Epidermal melanocyte (primary cell): ENCODE results near the gene RABEP2.
"Not testable (repeated sequence)": the region's sequence is repeated elsewhere in the genome, so short reads cannot be mapped to it uniquely, and the experiment has no call there.

Source experiments
- DNase-seq: peaks from one replicate; pipeline ENCODE4 v3.0.0; 2011; ENCODE audit warnings: low spot score; ENCODE audit not compliant: insufficient read length

RABEP2 gene

GRCh38 chr16:28904828-28905227, 20.2 kb downstream of the RABEP2 start:
- DNase-seq, result no peak

- DNase-seq, result no peak
These were observed 20.7 kb downstream of the RABEP2 start for GRCh38 chr16:28904363-28904762.

- no peak for DNase-seq
These were observed 21.5 kb downstream of the RABEP2 start for GRCh38 chr16:28903344-28904042.

- DNase-seq, result no peak
These were observed 22.1 kb downstream of the RABEP2 start for GRCh38 chr16:28902909-28903308.

GRCh38 chr16:28901862-28902261, 23.2 kb downstream of the RABEP2 start:
- no peak for DNase-seq

GRCh38 chr16:28900601-28901000, 24.4 kb downstream of the RABEP2 start:
- DNase-seq, result no peak

GRCh38 chr16:28899882-28900590, 25.0 kb downstream of the RABEP2 start:
- no peak for DNase-seq

GRCh38 chr16:28898942-28899341, 26.1 kb downstream of the RABEP2 start:
- no peak for DNase-seq

- DNase-seq, result no peak
These were observed 26.8 kb downstream of the RABEP2 start for GRCh38 chr16:28898266-28898665.

GRCh38 chr16:28897826-28898225, 27.2 kb downstream of the RABEP2 start:
- DNase-seq, result no peak

- DNase-seq, result no peak
These were observed 29.4 kb downstream of the RABEP2 start for GRCh38 chr16:28895609-28896008.

- no peak for DNase-seq
These were observed 31.7 kb downstream of the RABEP2 start for GRCh38 chr16:28893291-28893690.

- no peak for DNase-seq
These were observed 32.8 kb downstream of the RABEP2 start for GRCh38 chr16:28891964-28892890.

GRCh38 chr16:28890355-28890754, 34.7 kb downstream of the RABEP2 start:
- not testable (repeated sequence) for DNase-seq

GRCh38 chr16:28886945-28887344, 38.1 kb downstream of the RABEP2 start:
- DNase-seq, result no peak

- DNase-seq, result no peak
These were observed 41.0 kb downstream of the RABEP2 start for GRCh38 chr16:28884045-28884444.

- no peak for DNase-seq
These were observed 41.6 kb downstream of the RABEP2 start for GRCh38 chr16:28883221-28883996.

GRCh38 chr16:28882551-28883160, 42.4 kb downstream of the RABEP2 start:
- DNase-seq, result no peak

GRCh38 chr16:28881565-28881964, 43.5 kb downstream of the RABEP2 start:
- DNase-seq, result not testable (repeated sequence)

- DNase-seq, result no peak
These were observed 44.1 kb downstream of the RABEP2 start for GRCh38 chr16:28880955-28881354.

GRCh38 chr16:28880589-28880915, 44.5 kb downstream of the RABEP2 start:
- no peak for DNase-seq
